GM18868 (cell line): ENCODE measurements around the gene SCUBE3.

Source experiments
- ATAC-seq: cut with Tn5 transposase; IDR thresholded peaks from one replicate; pipeline ENCODE4 v1.9.1; 2021; ENCODE audit warnings: mild to moderate bottlenecking, moderate library complexity; ENCODE audit not compliant: unreplicated experiment

Gene SCUBE3

DNA sequence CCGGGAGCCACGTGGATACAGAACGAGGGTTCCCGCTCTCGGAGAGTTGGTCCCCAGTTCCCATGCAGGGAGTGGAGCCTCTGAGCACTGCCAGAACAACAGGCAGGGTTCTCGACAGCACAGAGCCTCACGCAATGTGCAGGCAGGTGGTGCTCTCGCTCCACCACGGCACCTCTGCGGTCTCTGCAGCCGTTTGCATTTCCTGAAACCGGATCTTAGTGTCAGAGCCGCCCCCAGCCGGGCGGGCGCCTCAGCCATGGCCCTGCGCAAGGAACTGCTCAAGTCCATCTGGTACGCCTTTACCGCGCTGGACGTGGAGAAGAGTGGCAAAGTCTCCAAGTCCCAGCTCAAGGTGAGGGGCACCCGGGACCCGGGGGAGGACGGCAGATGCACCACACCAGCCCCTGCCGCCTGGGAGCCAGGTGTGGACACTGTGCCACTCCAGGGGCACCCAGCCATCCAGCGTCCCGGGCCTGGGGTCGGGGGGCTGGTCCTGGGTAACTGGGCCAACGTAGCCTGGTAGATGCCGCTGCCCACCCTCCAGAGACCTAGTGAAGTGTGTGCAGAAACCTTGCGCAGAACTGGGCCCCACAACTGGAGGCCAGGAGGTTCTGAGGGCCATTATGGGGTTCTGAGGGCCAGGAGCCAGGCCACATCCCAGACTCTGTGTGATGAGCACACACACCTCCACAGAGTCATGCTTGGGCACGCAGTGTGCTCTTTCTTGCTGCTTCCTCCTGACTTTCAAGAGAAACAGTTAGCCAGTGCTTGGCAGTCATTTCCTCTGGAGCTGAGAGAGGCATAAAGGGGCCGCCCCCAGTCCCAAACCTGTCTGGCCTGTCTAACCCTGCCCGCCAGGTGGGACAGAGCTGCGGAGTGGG lies 84.1 kb downstream of the SCUBE3 start, which contains the start of gene DEF6:
TSS of gene DEF6 (plus strand) at position 218 of the 881 bp plus-strand sequence. CDS start at position 257, 39 bp downstream.
- ATAC-seq, result peak; percentile 82

DNA sequence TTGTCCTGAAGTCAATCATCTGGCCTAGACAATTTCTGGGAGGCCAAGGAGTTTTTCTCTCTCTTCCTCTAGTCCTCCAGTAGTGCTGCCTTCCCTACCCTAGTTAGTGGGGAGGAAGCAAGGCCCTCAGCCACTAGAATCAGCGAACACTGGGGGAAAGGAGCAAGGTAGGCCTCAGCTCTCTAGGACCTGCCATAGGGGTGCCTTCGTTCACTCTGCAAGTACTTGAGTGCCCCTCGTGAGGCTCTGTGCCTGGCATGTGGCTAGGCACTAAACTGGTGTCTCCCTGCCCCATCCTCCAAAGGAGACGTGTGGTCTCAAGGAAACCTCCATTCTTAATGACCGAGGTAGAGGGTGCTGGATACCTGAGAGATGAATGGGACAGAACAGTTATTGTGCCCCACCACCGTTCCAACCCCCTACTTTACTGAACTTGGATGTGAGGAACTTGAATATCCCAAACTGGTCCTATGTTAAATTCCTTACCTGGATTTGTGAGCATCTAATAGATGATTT lies 84.9 kb downstream of the SCUBE3 start:
- no peak for ATAC-seq

DNA sequence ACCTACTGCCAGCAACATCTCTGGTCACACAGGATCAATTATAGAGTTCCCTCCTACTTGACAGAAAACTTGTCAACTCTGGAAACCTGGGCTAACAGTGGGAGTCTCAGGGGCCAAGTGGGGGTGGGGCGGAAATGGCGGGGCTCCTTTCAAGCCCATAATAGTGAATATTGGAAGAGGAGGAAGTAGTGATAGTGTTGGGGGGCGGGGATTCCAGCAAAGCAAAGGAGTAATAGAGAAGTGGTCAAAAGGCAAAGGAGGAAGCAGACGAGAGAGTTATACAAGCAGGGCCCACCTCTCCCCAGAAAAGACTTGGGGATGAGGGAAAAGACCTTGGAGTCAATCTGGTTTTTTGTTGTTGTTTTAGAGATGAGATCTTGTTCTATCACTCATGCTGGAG lies 85.9 kb downstream of the SCUBE3 start:
- ATAC-seq, result no peak

DNA sequence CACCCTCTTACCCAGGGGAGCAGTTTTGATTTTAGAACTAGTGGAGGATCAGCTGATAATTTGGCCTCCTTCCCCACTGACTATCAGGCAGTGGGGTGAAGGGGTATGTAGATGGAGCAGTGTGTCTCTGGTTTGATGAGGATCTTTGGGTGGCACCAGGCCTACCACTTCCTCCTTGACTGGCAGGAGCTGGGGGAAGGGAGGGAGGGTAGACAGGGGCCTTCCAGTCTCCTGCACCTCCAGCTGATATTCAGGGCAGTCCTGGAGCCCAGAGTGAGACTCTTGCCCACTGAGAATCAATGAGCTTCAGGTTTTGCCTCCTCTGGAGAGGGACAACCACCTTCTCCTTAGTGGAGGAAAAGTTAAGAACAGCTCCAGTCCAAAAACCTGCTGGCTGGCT lies 87.1 kb downstream of the SCUBE3 start:
- no peak for ATAC-seq
